Measurements from ENCODE around the gene CDYL2.

DNA sequence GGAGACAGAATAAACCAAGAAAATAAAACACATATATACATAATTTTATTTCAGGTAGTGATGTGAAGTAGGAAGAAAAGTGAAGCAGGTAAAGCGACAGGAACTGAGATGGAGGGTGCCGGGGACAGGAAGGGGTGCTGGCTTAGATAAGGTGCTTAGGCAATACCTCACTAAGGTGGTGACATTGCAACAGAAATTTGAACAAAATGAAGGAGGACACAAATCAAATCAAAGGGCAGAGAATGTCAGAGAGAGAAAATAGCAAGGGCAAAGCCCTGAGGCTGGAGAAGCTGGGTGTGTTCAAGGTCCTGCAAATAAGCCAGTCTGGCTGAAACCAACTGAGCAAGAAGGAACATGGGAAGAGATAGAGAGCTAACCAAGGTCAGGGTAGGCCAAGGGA is 5.0 kb upstream of the CDYL2 start:
- TF ChIP-seq, protein P1, sequence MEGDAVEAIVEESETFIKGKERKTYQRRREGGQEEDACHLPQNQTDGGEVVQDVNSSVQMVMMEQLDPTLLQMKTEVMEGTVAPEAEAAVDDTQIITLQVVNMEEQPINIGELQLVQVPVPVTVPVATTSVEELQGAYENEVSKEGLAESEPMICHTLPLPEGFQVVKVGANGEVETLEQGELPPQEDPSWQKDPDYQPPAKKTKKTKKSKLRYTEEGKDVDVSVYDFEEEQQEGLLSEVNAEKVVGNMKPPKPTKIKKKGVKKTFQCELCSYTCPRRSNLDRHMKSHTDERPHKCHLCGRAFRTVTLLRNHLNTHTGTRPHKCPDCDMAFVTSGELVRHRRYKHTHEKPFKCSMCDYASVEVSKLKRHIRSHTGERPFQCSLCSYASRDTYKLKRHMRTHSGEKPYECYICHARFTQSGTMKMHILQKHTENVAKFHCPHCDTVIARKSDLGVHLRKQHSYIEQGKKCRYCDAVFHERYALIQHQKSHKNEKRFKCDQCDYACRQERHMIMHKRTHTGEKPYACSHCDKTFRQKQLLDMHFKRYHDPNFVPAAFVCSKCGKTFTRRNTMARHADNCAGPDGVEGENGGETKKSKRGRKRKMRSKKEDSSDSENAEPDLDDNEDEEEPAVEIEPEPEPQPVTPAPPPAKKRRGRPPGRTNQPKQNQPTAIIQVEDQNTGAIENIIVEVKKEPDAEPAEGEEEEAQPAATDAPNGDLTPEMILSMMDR (IDR thresholded peaks at IDR 0.05; ENCODE audit: poor library complexity): no peak
- TF ChIP-seq EZH2 (IDR thresholded peaks at IDR 0.05; ENCODE audit: borderline replicate concordance) (no peak), EZH2phosphoT487 (IDR thresholded peaks at IDR 0.05; ENCODE audit: low read depth, severe bottlenecking, unreplicated experiment) (no peak)

Data from hepatocyte (in vitro differentiated cells).